Activated B cell treated with CpG ODN at 0.5 μM for 24 hours (primary cell): Measurements from ENCODE around the gene CCL4L2. TPM values are rescaled to one million over a fixed set of nuclear protein-coding genes. Genes with fewer than 3 reads are reported as not detected.
A peak's percentile ranks its signal among the peaks of the same experiment; 100 is the strongest.
"Not testable (repeated sequence)": the region's sequence is repeated elsewhere in the genome, so short reads cannot be mapped to it uniquely, and the experiment has no call there.

ENCODE experiments used
- ATAC-seq: fragments of 200-7000 bp; cut with Tn5 transposase; one replicate; pipeline ENCODE4 v1.10.0; 2021; ENCODE audit warnings: low read depth, mild to moderate bottlenecking, moderate library complexity
- CTCF ChIA-PET: fragments of 350-600 bp; sonication (Branson Sonifier 250); formaldehyde crosslinking; loops from one replicate; lab custom pipeline; 2021; ENCODE audit warnings: antibody characterized with exemption; lab: Charles Lee
- POLR2A ChIA-PET: fragments of 350-600 bp; sonication (Branson Sonifier 250); formaldehyde crosslinking; loops from one replicate; lab custom pipeline; 2021; ENCODE audit warnings: antibody characterized with exemption; lab: Charles Lee
- DNase-seq: peaks from one replicate; pipeline ENCODE4 v3.0.0; 2022
- H3K27ac Mint-ChIP-seq: one replicate; pipeline ENCODE4 v1.8.0; 2020; ENCODE audit warnings: mixed read lengths
- H3K27me3 Mint-ChIP-seq: one replicate; pipeline ENCODE4 v1.8.0; 2021; ENCODE audit warnings: mixed read lengths
- H3K36me3 Mint-ChIP-seq: one replicate; pipeline ENCODE4 v1.8.0; 2021; ENCODE audit warnings: low read depth, mixed read lengths
- H3K4me1 Mint-ChIP-seq: one replicate; pipeline ENCODE4 v1.8.0; 2021; ENCODE audit warnings: mixed read lengths
- H3K4me3 Mint-ChIP-seq: one replicate; pipeline ENCODE4 v1.8.0; 2020; ENCODE audit warnings: mild to moderate bottlenecking, mixed read lengths
- H3K9me3 Mint-ChIP-seq: one replicate; pipeline ENCODE4 v1.8.0; 2020; ENCODE audit warnings: mixed read lengths
- CTCF ChIP-seq: fragments of 200-600 bp; IDR thresholded peaks from one replicate; pipeline ENCODE4 v1.8.0; 2022; ENCODE audit warnings: antibody characterized with exemption, mild to moderate bottlenecking
- intact Hi-C: fragments of 100-400 bp; cut with micrococcal nuclease; formaldehyde crosslinking; loops from one replicate; pipeline ENCODE4 v1.15.1; 2024
- total RNA-seq: library from RNA; stranded (reverse); gene quantifications from 2 replicates; pipeline ENCODE4 v1.2.3, GENCODE V29; 2022

CCL4L2 gene
- total RNA-seq, 1 donor from 2014 or later = 16.3 TPM

- intact Hi-C loops = no loop called here
- Mint-ChIP-seq H3K9me3 (no peaks in the 10 kb centered on the region), H3K27ac (no peak overlapping the region), H3K4me1 (peaks cover 39% of the 10 kb centered on the region), H3K27me3 (no peaks in the 10 kb centered on the region), H3K4me3 (no peak overlapping the region), H3K36me3 (no peaks in the 10 kb centered on the region)
- no peak for TF ChIP-seq CTCF
- CTCF ChIA-PET = no interaction called here
- POLR2A ChIA-PET = no interaction called here
- ATAC-seq (no peak), DNase-seq (no peak)
Measured at GRCh38 chr17:36193216-36193775, 17.6 kb upstream of the CCL4L2 start.

- H3K27ac Mint-ChIP-seq, ATAC-seq, CTCF ChIA-PET, intact Hi-C loops, H3K36me3 Mint-ChIP-seq, H3K27me3 Mint-ChIP-seq, H3K9me3 Mint-ChIP-seq, DNase-seq, H3K4me3 Mint-ChIP-seq, POLR2A ChIA-PET: not testable (repeated sequence)
- H3K4me1 Mint-ChIP-seq = peaks cover 40% of the 10 kb centered on the region
Measured at GRCh38 chr17:36194147-36194831, 16.6 kb upstream of the CCL4L2 start.

- intact Hi-C loops = loop anchor here (5.0 kb wide), 1 partner anchor 103 kb away; the partner anchor contains the start of gene CCL3
- H3K4me1 Mint-ChIP-seq = peaks cover 44% of the 10 kb centered on the region
- CTCF ChIA-PET, H3K4me3 Mint-ChIP-seq, DNase-seq, POLR2A ChIA-PET, ATAC-seq, H3K36me3 Mint-ChIP-seq, H3K27me3 Mint-ChIP-seq, H3K9me3 Mint-ChIP-seq, H3K27ac Mint-ChIP-seq: not testable (repeated sequence)
Measured at GRCh38 chr17:36194832-36195433, 15.9 kb upstream of the CCL4L2 start.

GRCh38 chr17:36195434-36196130 lies 15.3 kb upstream of the CCL4L2 start:
- Mint-ChIP-seq H3K27me3 (no peaks in the 10 kb centered on the region), H3K4me1 (peaks cover 42% of the 10 kb centered on the region), H3K36me3 (no peaks in the 10 kb centered on the region), H3K4me3 (no peak overlapping the region), H3K27ac (peak overlapping the region; percentile 78), H3K9me3 (no peaks in the 10 kb centered on the region)
- ATAC-seq (no peak), DNase-seq (no peak)
- intact Hi-C loops = loop anchor here (2.0 to 5.0 kb wide), 2 partner anchors 15 to 103 kb away; partner anchors contain the start of genes CCL3 and CCL4L2
- CTCF ChIA-PET = no interaction called here
- TF ChIP-seq CTCF = no peak
- POLR2A ChIA-PET = no interaction called here

GRCh38 chr17:36196131-36196486 lies 14.8 kb upstream of the CCL4L2 start:
- intact Hi-C loops = loop anchor here (2.0 to 5.0 kb wide), 2 partner anchors 15 to 104 kb away; partner anchors contain the start of genes CCL3 and CCL4L2
- peak overlapping the region; percentile 78 for H3K27ac Mint-ChIP-seq
- H3K4me1 Mint-ChIP-seq = peaks cover 42% of the 10 kb centered on the region

More at GRCh38 chr17:36196131-36196486, 14.8 kb upstream of the CCL4L2 start:
- TF ChIP-seq CTCF = no peak
- Mint-ChIP-seq H3K36me3 (no peaks in the 10 kb centered on the region), H3K4me3 (peak overlapping the region; percentile 62), H3K9me3 (no peaks in the 10 kb centered on the region), H3K27me3 (no peaks in the 10 kb centered on the region)
- POLR2A ChIA-PET = interaction anchor here (1.6 kb wide), 1 partner anchor 15 kb away, joined by 9 read pairs; the partner anchor contains the start of gene CCL4L2
- CTCF ChIA-PET = no interaction called here
- ATAC-seq = no peak
- no peak for DNase-seq
